GM23248 (cell line): ENCODE measurements around the gene CAMK2B.

Source experiments
- EZH2 ChIP-seq: fragments of 200-600 bp; sonication (generic); IDR thresholded peaks from 2 replicates; pipeline ENCODE4 v1.6.1; 2018; ENCODE audit warnings: antibody characterized with exemption, mild to moderate bottlenecking; ENCODE audit not compliant: insufficient read depth, poor library complexity, severe bottlenecking
- EZH2phosphoT487 ChIP-seq: fragments of 200-600 bp; sonication (generic); IDR thresholded peaks from 2 replicates; pipeline ENCODE4 v1.6.1; 2018; ENCODE audit warnings: antibody characterized with exemption, moderate library complexity, mild to moderate bottlenecking, low read depth; ENCODE audit not compliant: insufficient read depth

DNA sequence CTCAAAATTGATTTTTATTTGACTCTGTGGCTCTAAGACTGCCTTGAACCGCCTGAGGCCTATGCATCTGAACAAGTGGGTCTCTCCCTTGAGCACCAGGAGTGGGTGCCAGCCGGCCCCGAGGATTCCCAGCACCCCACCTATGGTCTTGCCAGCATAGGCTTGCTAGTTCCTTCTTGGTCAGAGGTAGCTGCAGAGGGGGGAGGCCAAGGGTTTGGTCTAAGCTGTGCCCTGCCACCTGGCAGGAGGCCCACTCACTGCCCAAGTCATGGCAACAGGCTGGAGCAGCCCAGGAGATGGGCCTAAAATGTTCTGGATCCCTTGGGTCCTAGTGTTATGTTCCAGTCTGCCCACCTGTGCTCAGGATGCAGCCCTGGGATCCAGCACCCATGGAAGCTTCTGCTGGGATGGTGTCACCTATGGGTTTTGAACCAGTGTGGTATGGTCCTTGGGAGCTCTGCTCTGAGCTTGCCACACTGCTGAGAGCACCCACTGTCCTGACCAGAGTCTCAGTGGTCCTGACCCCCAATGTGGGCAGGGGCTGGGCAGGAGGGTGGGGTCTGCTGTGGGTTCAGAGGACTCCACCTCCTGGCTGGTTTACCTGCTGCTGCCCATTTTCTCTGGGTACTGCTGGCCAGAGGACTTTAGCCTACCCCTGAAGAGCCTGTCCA lies 112.1 kb downstream of the CAMK2B start:
- TF ChIP-seq EZH2, result no peak
- TF ChIP-seq EZH2phosphoT487, result no peak
